HS-5 (cell line): Measurements from ENCODE around the gene ZDHHC8.
"Not testable (repeated sequence)": the region's sequence is repeated elsewhere in the genome, so short reads cannot be mapped to it uniquely, and the experiment has no call there.

Source experiments
- DNase-seq: peaks from one replicate; pipeline ENCODE4 v3.0.0-alpha.2; 2012; ENCODE audit warnings: low read depth

Gene ZDHHC8

GRCh38 chr22:20145206-20145831 is 13.7 kb downstream of the ZDHHC8 start:
- DNase-seq: no peak

DNA sequence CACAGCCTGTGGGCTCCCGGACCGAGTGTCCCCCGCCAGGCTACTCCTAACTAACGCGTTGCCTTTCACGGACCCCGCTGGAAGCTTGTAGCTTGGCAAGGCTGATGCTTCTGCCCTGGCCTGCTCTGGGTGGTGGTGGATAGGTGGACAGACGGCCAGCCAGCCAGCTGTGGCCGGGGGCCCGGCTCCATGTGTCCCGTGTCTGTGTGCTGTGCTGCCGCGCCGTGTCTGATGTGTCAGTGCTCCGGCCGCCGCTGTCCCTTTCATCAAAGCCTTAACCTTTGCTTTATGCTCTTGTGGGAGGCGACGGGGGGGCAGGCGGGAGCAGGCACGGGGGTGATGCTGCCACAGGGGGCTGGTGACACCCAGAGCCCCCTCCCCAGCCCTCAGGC is 14.2 kb downstream of the ZDHHC8 start:
- DNase-seq: no peak

- no peak for DNase-seq
These were observed 15.2 kb downstream of the ZDHHC8 start for GRCh38 chr22:20146777-20147176.

GRCh38 chr22:20147237-20147988 is 15.8 kb downstream of the ZDHHC8 start:
- no peak for DNase-seq

DNA sequence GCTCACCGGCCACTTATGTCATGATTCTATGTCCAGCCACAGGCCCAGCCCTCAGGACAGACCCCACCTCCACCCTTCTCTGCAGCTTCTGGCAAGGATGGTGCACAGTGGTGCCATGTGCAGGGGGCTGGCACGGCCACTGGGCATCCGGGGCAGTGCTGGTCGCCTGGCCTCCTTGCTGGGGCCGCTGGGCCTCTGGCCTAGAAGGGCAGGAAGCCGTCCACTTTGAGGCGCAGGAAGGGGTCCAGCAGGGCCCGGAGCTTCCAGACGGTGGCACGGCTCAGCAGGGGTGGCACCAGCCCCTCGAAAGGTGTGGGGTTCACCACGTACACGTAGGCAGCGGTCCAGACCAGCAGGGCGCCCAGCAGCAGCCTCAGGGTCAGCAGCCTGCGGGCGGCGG is 16.8 kb downstream of the ZDHHC8 start:
- DNase-seq: no peak

DNA sequence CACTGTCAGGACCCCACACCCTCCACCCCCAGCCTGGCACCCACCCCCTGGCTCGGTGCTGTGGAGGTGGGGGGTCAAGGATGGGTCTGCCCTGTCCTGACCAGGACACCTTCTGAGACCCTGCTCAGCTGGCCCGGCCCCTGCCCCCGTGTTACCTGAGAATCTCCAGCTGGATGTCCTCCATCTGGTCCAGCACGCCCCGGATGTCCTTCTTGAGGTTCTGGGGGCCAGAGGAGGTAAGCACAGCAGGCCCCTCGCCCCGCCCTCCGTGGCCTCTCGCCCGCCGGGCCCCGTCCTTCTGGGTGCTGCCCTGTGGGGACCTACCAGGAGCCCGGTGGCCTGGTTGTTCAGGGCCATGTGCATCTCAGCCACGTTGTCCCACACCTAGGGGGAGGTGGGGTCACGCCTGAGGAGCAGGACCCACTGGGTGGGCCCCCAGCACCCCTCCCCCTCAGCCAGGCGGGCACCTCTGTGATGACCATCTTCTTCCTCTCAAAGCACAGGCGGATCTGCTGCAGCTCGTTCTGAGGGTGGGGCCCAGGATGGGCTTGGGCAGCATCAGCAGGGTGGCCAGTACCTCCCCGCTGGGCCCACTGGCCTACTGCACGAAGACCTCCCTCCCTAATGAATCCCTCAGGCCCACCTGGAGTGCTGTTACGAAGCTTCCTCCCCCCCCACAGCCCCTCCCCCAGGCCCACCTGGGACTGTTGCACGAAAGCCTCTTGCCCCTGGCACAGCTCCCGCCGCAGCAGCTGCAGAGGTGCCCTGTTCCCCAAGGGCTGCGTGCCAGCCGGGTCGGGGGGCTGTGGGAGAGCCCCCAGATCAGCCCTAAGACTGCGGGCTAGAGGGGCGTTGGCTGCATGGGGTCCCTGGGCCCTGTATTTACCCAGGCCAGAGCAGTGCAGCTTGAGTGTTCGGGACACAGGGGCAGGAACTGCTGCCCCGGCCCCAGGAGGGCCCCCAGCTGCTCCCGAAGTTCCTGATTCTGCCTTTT is 17.9 kb downstream of the ZDHHC8 start:
- DNase-seq: no peak

DNA sequence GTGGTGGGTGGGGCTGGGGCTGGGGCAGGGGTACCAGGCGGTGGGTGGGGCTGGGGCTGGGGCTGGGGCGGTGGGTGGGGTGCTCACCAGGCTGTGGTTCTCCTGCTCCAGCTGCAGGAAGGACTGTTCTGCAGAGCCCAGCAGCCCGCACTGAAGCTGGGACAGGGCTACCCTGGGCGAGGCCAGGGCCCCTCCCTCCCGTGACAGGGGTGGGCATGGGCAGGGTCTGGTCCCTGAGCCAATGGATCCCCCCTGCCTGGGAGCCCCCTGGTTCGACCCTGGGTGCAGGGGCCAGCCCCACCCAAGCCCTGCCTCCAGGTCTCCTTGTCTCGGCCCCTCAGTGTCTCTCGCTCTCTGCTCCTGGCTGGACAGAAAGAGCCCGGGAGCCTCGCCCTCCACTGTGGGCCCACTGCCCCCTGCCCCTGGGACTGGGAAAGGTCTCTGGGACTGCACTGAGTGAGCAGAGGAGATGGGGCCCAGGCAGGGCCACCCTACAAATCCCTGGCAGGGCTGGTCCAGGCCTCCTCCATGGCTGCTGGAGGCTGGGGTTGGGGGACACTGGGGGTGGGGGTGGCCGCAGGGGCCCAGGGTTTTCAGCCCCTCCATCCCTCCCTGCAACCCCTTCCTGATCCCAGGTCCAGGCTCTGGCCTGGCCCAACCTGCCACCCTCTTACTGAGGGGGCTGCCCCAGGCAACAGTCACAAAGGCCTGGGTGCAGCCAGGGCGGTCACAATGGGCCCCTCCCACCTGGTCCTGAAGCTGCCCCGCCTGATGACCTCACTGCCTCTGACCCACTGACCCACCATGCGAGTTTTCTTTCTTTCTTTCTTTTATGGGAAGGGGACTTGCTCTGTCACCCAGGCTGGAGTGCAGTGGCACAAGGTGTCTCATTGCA is 19.0 kb downstream of the ZDHHC8 start, which contains the start of gene CCDC188:
TSS of gene CCDC188 (minus strand) at position 675 of the 895 bp plus-strand sequence. CDS start at position 606, 69 bp downstream.
- no peak for DNase-seq

DNA sequence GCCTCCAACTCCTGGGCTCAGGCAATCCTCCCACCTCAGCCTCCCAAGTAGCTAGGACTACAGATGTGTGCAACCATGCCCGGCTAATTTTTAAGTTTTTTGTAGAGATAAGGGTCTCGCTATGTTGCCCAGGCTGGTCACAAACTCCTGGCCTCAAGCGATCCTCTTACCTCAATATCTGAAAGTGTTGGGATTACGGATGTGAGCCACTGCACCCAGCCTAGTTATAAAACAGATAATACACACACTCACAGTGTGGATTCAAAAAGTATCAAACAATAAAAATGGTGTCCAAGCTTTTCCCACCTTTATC is 19.6 kb downstream of the ZDHHC8 start:
- no peak for DNase-seq

- DNase-seq: no peak
These were observed 20.9 kb downstream of the ZDHHC8 start for GRCh38 chr22:20152464-20152890.

- no peak for DNase-seq
These were observed 22.3 kb downstream of the ZDHHC8 start for GRCh38 chr22:20153945-20154344.

DNA sequence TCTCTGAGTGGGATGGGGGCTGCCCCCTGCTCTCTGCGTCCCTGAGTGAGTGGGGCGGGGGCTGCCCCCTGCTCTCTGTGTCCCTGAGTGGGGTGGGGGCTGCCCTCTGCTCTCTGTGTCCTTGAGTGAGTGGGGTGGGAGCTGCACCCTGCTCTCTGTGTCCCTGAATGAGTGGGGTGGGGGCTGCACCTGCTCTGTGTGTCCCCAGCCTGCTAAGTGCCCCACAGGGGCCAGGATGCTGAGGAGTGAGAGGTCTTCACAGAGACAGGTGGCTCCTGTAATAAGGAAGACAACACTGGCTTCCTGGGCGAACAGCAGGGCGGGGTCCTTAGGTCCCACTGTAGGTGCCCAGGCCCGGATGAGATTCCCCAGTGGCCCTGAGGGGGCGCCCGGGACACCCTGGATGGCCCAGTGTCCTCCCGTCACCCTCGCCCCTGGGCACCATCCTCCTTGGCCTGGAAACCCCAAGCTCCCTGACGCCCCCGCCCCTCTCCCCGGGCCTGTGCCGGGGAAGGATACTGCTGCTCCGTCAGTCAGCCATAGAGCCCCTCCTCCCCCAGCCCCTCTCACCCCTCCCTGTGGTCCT is 23.1 kb downstream of the ZDHHC8 start:
- no peak for DNase-seq

DNA sequence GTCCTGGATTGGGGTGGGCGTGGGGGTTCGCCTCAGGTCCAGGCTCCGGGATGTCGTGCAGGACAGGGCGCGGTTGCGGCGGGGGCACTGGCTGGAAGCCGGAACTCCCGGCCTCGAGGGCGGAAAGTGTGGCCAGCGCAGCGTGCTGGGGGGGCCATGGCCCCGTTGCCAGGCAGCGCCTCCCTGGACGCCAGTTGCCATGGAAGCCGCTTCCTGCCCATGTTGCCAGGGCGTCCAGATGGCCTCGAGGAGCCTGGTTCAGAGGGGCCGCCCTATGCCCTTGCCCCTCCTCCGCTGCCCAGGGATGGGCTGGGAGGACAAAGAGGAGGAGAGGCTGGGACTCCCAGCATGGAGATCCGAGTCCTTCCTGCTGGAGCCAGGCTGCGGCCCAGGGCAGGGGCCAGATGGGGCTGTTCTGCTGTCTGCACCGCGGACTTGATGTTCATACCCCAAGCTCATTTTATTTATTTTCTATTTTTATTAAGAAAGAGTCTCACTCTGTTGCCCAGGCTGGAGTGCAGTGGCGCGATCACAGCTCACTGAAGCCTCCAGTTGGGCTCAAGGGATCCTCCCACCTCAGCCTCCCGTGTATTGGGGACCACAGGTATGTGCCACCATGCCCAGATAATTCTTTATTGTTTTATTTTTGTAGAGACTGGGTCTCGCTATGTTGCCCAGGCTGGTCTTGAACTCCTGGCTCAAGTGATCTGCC is 23.9 kb downstream of the ZDHHC8 start:
- DNase-seq: peak; percentile 38

DNA sequence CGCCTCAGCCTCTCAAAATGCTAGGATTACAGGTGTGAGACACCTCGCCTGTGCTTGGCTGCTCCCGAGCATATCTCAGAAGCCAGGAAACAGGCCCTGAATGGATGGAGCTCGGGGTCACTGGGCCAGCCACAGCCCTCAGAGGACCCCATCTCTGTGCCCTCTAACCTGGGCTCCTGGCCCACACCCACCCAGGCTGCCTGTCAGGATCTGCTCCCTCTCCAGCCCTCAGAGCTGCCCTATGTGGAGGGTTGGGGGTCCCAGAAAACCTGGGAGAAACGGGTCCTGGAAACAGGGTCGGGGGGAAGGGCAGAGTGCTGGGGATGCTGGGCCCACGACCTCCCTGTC is 24.4 kb downstream of the ZDHHC8 start:
- no peak for DNase-seq

DNA sequence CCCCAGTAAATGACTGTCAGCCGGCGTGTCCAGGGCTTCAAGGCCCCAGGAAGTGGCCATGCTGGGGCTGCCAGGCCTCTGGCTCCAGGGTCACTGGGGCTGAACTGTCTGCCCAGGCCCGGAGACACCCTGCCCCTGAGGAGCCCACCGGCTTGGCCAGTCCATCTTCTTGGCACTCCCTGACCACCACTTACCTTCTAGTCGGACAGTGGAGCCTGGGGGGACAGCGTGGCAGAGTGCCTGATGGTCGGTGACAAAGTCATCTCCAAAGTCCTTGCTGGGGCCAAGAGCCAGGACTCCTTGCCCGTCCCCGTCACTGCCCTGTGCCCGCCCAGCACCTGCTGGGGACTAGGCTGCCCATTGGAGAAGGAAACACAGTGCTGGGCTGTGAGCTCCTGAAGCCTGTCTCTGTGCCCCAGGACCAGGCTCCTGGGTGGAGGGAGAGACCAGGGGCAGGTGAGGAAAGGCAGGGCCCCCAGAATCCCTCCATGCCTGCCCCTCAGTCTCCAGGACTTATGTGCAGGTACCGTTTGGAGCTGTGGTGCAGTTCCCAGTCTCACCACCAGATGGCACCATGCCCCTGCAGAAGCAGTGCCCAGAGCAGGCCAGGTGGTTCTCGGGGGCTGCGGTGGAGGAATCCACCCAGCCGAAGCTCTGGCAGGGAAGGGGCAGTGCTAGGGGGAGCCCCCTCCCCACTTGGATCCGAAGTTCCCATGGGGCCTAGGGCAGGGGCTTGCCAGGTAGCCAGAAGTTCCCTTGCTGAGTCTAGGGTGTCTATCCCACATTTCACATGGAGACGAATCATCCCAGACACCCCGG is 25.2 kb downstream of the ZDHHC8 start:
- DNase-seq: no peak

- DNase-seq: no peak
These were observed 26.0 kb downstream of the ZDHHC8 start for GRCh38 chr22:20157430-20158183.

- no peak for DNase-seq
These were observed 26.9 kb downstream of the ZDHHC8 start for GRCh38 chr22:20158391-20159036.

DNA sequence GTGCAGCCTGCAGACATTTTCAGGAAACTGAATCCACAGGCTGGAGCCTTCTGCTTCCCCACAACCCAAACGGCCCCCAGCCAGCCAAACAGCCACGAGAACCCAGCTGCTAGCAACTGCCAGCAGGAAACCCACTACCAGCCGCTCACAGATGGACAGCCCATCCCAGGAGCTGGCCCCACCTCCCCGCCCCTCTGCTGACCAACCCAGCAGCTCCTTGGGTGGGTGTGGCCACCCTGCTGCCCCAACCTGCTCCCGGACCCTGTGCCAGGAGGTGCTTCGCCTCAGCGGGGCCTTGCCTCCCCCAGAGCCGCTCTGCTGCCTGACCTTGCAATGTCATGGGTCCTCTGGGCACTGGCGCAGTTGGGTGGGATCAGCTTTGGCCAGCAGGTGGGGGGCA is 27.5 kb downstream of the ZDHHC8 start:
- DNase-seq: no peak

DNA sequence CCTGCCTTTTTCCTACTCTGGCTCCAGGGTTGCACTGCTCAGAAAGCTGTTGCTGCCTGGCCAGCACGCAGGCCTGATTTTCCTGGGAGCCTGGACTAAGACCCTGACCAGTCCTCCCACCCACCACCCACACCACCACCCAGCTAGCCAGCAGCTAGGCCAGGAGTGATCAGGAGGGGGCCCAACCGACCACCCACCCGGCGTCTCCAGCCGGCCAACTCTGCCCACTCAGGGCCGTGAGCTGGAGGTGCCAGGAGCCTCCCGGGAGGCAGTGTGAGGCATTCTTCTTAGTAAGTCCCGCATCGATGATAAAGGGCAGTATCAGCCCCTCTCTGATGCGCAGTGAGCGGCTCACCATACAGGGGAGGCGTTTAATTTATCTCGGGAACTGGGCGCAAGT is 27.9 kb downstream of the ZDHHC8 start:
- not testable (repeated sequence) for DNase-seq

GRCh38 chr22:20160041-20160440 is 28.4 kb downstream of the ZDHHC8 start:
- DNase-seq: no peak
